ENCODE data around the gene ZAP70. TPM values are rescaled to one million over a fixed set of nuclear protein-coding genes. Genes with fewer than 3 reads are reported as not detected.

The ZAP70 gene
- polyA plus RNA-seq, 2 of the 4 experiments (the other 2 are of a cell fraction), result 0.10 TPM; not detected in 1

- Histone ChIP-seq H3K4me1 (peaks cover 3% of the 10 kb centered on the region; the same call in 1 of the 3 replicates), H3K4me2 (no peak overlapping the region), H3K9me3 (no peaks in the 10 kb centered on the region), H3K4me3 (no peak overlapping the region), H3K27ac (no peak overlapping the region)
- no peak for TF ChIP-seq PBX3 (IDR thresholded peaks at IDR 0.05)
- no peak for TF ChIP-seq KDM1A (IDR thresholded peaks at IDR 0.05; ENCODE audit: low read depth)
- no peak for TF ChIP-seq NPAS2 (CRISPR knock-in tag; IDR thresholded peaks at IDR 0.05; ENCODE audit: borderline replicate concordance)
- TF ChIP-seq PHF8 (IDR thresholded peaks at IDR 0.05; ENCODE audit: borderline replicate concordance, low read depth), result no peak
- no peak for TF ChIP-seq NR3C1 (IDR thresholded peaks at IDR 0.05)
- TF ChIP-seq, protein P1, sequence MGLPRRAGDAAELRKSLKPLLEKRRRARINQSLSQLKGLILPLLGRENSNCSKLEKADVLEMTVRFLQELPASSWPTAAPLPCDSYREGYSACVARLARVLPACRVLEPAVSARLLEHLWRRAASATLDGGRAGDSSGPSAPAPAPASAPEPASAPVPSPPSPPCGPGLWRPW (IDR thresholded peaks at IDR 0.05), result no peak
- TF ChIP-seq RAD21 (conservative IDR thresholded peaks at IDR 0.05 in 1 of 2, IDR thresholded peaks at IDR 0.05 in 1 of 2), result no peak
- TF ChIP-seq BHLHE40 (IDR thresholded peaks at IDR 0.05; ENCODE audit: low read depth, low read length), result no peak
- TF ChIP-seq CBX8 (IDR thresholded peaks at IDR 0.05), result no peak
- no peak for TF ChIP-seq HEYL (CRISPR knock-in tag; IDR thresholded peaks at IDR 0.05)
- no peak for TF ChIP-seq CBX2 (IDR thresholded peaks at IDR 0.05; ENCODE audit: borderline replicate concordance, low read depth)
- TF ChIP-seq ESRRA (IDR thresholded peaks at IDR 0.05; ENCODE audit: borderline replicate concordance, low read length), result no peak
- TF ChIP-seq ATOH8 (CRISPR knock-in tag; IDR thresholded peaks at IDR 0.05; ENCODE audit: low read depth), result no peak
- DNase-seq (ENCODE audit: low read depth in 1 of 2, low spot score in 1 of 2) (no peak), ATAC-seq (no peak), FAIRE-seq (no peak)
- CTCF ChIA-PET, result interaction anchor here (0.8 to 4.2 kb wide), 2 partner anchors 16 to 24 kb away, joined by 3 to 26 read pairs; no protein-coding TSS in a partner anchor
- WGBS (ENCODE audit: missing lambda C conversion rate), result 67% methylated on average over 17 of the region's 17 CpGs
- POLR2A ChIA-PET, result no interaction called here
Measured at GRCh38 chr2:97724501-97724900, 11.1 kb downstream of the ZAP70 start.

DNA sequence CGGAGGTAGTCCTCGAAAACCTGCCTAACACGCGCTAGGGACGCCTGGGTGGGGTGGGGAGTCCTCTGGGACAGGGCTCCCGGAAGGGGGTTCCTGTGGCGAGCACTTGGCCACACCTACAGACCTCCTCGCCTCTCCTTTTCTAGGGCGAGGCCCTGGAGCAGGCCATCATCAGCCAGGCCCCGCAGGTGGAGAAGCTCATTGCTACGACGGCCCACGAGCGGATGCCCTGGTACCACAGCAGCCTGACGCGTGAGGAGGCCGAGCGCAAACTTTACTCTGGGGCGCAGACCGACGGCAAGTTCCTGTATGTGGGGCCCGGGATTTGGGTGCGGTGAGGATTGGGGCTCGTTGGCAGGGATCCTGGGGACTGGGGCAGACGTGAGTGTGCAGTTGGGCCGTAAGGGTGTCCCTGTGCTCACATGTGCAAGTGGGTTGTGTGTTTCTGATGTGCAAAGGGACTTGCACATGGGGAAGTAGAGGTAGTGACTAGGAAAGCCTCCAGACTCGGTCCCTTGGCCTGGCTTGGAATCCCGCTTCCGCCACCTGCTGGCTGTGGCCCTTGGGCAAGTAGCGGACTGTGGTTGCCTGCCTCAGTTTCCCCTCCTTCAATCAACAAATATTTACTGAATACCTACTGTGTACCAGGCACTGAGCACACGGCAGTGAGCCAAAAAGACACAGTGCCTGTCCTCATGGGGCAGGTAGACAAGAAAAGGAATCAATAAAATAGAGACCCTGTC lies 11.7 kb downstream of the ZAP70 start:
- CTCF ChIA-PET, result interaction anchor here (0.8 to 4.2 kb wide), 3 partner anchors 16 to 25 kb away, joined by 3 to 26 read pairs (median 3); no protein-coding TSS in a partner anchor
- DNase-seq (ENCODE audit: low read depth in 1 of 2, low spot score in 1 of 2) (no peak), FAIRE-seq (no peak), ATAC-seq (no peak)
- Histone ChIP-seq H3K4me1 (peaks cover 3% of the 10 kb centered on the region; the same call in 1 of the 3 replicates), H3K4me3 (no peak overlapping the region), H3K27ac (no peak overlapping the region), H3K9me3 (peaks cover under 1% of the 10 kb centered on the region; the same call in 2 of the 3 replicates), H3K4me2 (no peak overlapping the region)
- POLR2A ChIA-PET, result no interaction called here
- TF ChIP-seq HDAC2 (IDR thresholded peaks at IDR 0.05) (no peak), CHD4 (IDR thresholded peaks at IDR 0.05; ENCODE audit: borderline replicate concordance) (no peak), KDM1A (IDR thresholded peaks at IDR 0.05; ENCODE audit: low read depth) (no peak), FOXS1 (CRISPR knock-in tag; IDR thresholded peaks at IDR 0.05) (no peak), CBX2 (IDR thresholded peaks at IDR 0.05; ENCODE audit: borderline replicate concordance, low read depth) (no peak), PBX3 (IDR thresholded peaks at IDR 0.05) (no peak), SREBF2 (IDR thresholded peaks at IDR 0.05) (no peak), RNF2 (IDR thresholded peaks at IDR 0.05; ENCODE audit: borderline replicate concordance, low read depth) (no peak), MYC (IDR thresholded peaks at IDR 0.05; ENCODE audit: borderline replicate concordance, low read length) (no peak), EHF (CRISPR knock-in tag; IDR thresholded peaks at IDR 0.05) (no peak)
- TF ChIP-seq, protein P2, sequence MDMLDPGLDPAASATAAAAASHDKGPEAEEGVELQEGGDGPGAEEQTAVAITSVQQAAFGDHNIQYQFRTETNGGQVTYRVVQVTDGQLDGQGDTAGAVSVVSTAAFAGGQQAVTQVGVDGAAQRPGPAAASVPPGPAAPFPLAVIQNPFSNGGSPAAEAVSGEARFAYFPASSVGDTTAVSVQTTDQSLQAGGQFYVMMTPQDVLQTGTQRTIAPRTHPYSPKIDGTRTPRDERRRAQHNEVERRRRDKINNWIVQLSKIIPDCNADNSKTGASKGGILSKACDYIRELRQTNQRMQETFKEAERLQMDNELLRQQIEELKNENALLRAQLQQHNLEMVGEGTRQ (IDR thresholded peaks at IDR 0.05), result no peak
- TF ChIP-seq, protein P3, sequence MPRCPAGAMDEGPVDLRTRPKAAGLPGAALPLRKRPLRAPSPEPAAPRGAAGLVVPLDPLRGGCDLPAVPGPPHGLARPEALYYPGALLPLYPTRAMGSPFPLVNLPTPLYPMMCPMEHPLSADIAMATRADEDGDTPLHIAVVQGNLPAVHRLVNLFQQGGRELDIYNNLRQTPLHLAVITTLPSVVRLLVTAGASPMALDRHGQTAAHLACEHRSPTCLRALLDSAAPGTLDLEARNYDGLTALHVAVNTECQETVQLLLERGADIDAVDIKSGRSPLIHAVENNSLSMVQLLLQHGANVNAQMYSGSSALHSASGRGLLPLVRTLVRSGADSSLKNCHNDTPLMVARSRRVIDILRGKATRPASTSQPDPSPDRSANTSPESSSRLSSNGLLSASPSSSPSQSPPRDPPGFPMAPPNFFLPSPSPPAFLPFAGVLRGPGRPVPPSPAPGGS (IDR thresholded peaks at IDR 0.05), result no peak
- TF ChIP-seq, protein P1 (IDR thresholded peaks at IDR 0.05), result no peak
- WGBS (ENCODE audit: missing lambda C conversion rate), result 72% methylated on average over 27 of the region's 31 CpGs

Measured in A549 (cell line).